Suprapubic skin (tissue), 3 donors: ENCODE data around the gene GPRASP1.

ENCODE experiments used
- POLR2AphosphoS5 ChIP-seq, 3 donors: sonication (generic); formaldehyde crosslinking; IDR thresholded peaks; one replicate each; pipeline ENCODE4 v1.6.1; 2017; ENCODE audit warnings: antibody characterized with exemption in 3 of 3
- TF ChIP-seq, protein P1 (sequence below), 2 donors: fragments of 200-600 bp in 1 of 2; fragments of 450-650 bp in 1 of 2; sonication (generic) in 1 of 2; IDR thresholded peaks; one replicate each; pipeline ENCODE4 v1.5.1; 2016 to 2019; ENCODE audit warnings: antibody characterized with exemption in 2 of 2, mild to moderate bottlenecking in 1 of 2, moderate library complexity in 1 of 2

DNA sequence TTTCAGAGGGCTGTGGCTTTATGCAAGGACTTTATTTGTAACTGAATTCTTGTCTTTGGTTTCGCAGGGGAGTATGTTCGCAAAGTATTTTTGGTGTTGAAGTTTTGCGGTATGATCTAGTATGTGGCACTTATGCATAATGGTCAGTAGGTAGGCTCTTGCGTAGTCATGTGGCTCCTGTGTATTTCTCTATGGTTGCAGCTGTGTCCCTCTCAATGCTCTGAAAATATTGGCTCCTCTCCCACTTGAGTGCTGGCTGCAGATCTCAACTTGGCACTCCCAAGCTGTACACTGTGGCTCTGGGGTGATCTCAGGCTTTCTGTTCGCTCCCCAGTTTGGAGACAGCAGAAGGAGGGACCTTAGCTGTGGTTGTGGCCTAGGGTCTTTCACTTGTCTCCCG, 27.2 kb upstream of the GPRASP1 start:
- TF ChIP-seq, protein P1, sequence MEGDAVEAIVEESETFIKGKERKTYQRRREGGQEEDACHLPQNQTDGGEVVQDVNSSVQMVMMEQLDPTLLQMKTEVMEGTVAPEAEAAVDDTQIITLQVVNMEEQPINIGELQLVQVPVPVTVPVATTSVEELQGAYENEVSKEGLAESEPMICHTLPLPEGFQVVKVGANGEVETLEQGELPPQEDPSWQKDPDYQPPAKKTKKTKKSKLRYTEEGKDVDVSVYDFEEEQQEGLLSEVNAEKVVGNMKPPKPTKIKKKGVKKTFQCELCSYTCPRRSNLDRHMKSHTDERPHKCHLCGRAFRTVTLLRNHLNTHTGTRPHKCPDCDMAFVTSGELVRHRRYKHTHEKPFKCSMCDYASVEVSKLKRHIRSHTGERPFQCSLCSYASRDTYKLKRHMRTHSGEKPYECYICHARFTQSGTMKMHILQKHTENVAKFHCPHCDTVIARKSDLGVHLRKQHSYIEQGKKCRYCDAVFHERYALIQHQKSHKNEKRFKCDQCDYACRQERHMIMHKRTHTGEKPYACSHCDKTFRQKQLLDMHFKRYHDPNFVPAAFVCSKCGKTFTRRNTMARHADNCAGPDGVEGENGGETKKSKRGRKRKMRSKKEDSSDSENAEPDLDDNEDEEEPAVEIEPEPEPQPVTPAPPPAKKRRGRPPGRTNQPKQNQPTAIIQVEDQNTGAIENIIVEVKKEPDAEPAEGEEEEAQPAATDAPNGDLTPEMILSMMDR (IDR thresholded peaks at IDR 0.05): no peak
- no peak for TF ChIP-seq POLR2AphosphoS5 (IDR thresholded peaks at IDR 0.05)
